Natural killer cell (primary cell): Measurements from ENCODE around the gene KIF3C. TPM values are rescaled to one million over a fixed set of nuclear protein-coding genes. Genes with fewer than 3 reads are reported as not detected.
A peak's percentile ranks its signal among the peaks of the same experiment; 100 is the strongest.

Experiments used
- ATAC-seq, 3 donors: fragments of 150-1000 bp in 2 of 3; fragments of 200-7000 bp in 1 of 3; cut with Tn5 transposase; 1 replicate in 1 of 3; 2 replicates in 2 of 3; pipeline ENCODE4 v1.10.0; 2021; ENCODE audit warnings: mild to moderate bottlenecking in 2 of 3, moderate library complexity in 2 of 3
- DNase-seq, 2 donors: peaks; one replicate each; pipeline versions ENCODE4 v3.0.0 to v3.0.0-alpha.2; 2013 to 2021; ENCODE audit warnings: mixed read lengths in 1 of 2
- H3K27ac ChIP-seq: one replicate; pipeline ENCODE4 v1.5.1; 2013; ENCODE audit warnings: mild to moderate bottlenecking, low read length
- H3K27me3 ChIP-seq: one replicate; pipeline ENCODE4 v1.6.1; 2013; ENCODE audit warnings: low read length; ENCODE audit not compliant: control insufficient read depth, insufficient read depth
- H3K36me3 ChIP-seq: one replicate; pipeline ENCODE4 v1.6.1; 2013; ENCODE audit warnings: low read length; ENCODE audit not compliant: control insufficient read depth, insufficient read depth
- H3K4me1 ChIP-seq: one replicate; pipeline ENCODE4 v1.6.1; 2013; ENCODE audit warnings: low read length; ENCODE audit not compliant: control insufficient read depth, insufficient read depth
- H3K4me3 ChIP-seq: one replicate; pipeline ENCODE4 v1.5.1; 2013; ENCODE audit warnings: low read length
- H3K9me3 ChIP-seq: one replicate; pipeline ENCODE4 v1.6.1; 2013; ENCODE audit warnings: low read length; ENCODE audit not compliant: control insufficient read depth, insufficient read depth
- H3K27ac Mint-ChIP-seq, 2 donors: one replicate each; pipeline ENCODE4 v1.8.0; 2022; ENCODE audit warnings: mild to moderate bottlenecking in 2 of 2, mixed read lengths in 2 of 2, moderate library complexity in 1 of 2
- H3K27me3 Mint-ChIP-seq, 2 donors: one replicate each; pipeline ENCODE4 v1.8.0; 2022; ENCODE audit warnings: low read depth in 2 of 2, mixed read lengths in 2 of 2
- H3K36me3 Mint-ChIP-seq: one replicate; pipeline ENCODE4 v1.8.0; 2022; ENCODE audit warnings: mixed read lengths
- H3K4me1 Mint-ChIP-seq, 2 donors: one replicate each; pipeline ENCODE4 v1.8.0; 2022; ENCODE audit warnings: mixed read lengths in 2 of 2
- H3K4me3 Mint-ChIP-seq: one replicate; pipeline ENCODE4 v1.8.0; 2022; ENCODE audit warnings: mild to moderate bottlenecking, moderate library complexity, mixed read lengths
- H3K9me3 Mint-ChIP-seq, 2 donors: one replicate each; pipeline ENCODE4 v1.8.0; 2022; ENCODE audit warnings: mixed read lengths in 2 of 2
- WGBS: methylation state at CpG from one replicate; pipeline ENCODE4 v1.1.7; 2013; ENCODE audit warnings: missing lambda C conversion rate; ENCODE audit not compliant: insufficient coverage; 5-methylcytosine and 5-hydroxymethylcytosine counted together
- intact Hi-C: fragments of 100-400 bp; cut with micrococcal nuclease; formaldehyde crosslinking; loops from one replicate; pipeline ENCODE4 v1.14.2; 2022
- total RNA-seq, 4 donors: library from RNA; stranded (reverse); fragments of 120-200 nt in 1 of 4; gene quantifications; one replicate each; pipeline versions ENCODE4 v1.2.3 to v1.2.4, GENCODE V29; 2013 to 2022
- TF ChIP-seq, protein P1 (sequence below): fragments of 200-600 bp; IDR thresholded peaks from one replicate; pipeline ENCODE4 v1.8.0; 2022; ENCODE audit warnings: antibody characterized with exemption

KIF3C gene
- total RNA-seq, 3 donors from 2014 or later (not counting 1 experiment from before 2014, with no cell fraction given): 4.4 to 6.8 (median 5.1) TPM

- H3K4me3 ChIP-seq: no peak overlapping the region
- H3K27ac Mint-ChIP-seq: peak overlapping the region in 1 of 2 donors; percentile 27
- DNase-seq (no peak), ATAC-seq (no peak)
- no peaks in the 10 kb centered on the region for H3K27me3 Mint-ChIP-seq
- H3K9me3 Mint-ChIP-seq: no peaks in the 10 kb centered on the region
- H3K27me3 ChIP-seq: no peaks in the 10 kb centered on the region
- TF ChIP-seq, protein P1, sequence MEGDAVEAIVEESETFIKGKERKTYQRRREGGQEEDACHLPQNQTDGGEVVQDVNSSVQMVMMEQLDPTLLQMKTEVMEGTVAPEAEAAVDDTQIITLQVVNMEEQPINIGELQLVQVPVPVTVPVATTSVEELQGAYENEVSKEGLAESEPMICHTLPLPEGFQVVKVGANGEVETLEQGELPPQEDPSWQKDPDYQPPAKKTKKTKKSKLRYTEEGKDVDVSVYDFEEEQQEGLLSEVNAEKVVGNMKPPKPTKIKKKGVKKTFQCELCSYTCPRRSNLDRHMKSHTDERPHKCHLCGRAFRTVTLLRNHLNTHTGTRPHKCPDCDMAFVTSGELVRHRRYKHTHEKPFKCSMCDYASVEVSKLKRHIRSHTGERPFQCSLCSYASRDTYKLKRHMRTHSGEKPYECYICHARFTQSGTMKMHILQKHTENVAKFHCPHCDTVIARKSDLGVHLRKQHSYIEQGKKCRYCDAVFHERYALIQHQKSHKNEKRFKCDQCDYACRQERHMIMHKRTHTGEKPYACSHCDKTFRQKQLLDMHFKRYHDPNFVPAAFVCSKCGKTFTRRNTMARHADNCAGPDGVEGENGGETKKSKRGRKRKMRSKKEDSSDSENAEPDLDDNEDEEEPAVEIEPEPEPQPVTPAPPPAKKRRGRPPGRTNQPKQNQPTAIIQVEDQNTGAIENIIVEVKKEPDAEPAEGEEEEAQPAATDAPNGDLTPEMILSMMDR: no peak
- H3K4me1 Mint-ChIP-seq: peaks cover 10 to 23% of the 10 kb centered on the region in 2 donors
- no peaks in the 10 kb centered on the region for H3K36me3 Mint-ChIP-seq
- no peaks in the 10 kb centered on the region for H3K9me3 ChIP-seq
- intact Hi-C loops: no loop called here
- H3K4me1 ChIP-seq: peaks cover 10% of the 10 kb centered on the region
- no peak overlapping the region for H3K27ac ChIP-seq
- H3K4me3 Mint-ChIP-seq: no peak overlapping the region
- WGBS: 84% methylated on average over 5 of the region's 6 CpGs
- no peaks in the 10 kb centered on the region for H3K36me3 ChIP-seq
Measured at GRCh38 chr2:25976983-25977741, 5.1 kb downstream of the KIF3C start.

DNA sequence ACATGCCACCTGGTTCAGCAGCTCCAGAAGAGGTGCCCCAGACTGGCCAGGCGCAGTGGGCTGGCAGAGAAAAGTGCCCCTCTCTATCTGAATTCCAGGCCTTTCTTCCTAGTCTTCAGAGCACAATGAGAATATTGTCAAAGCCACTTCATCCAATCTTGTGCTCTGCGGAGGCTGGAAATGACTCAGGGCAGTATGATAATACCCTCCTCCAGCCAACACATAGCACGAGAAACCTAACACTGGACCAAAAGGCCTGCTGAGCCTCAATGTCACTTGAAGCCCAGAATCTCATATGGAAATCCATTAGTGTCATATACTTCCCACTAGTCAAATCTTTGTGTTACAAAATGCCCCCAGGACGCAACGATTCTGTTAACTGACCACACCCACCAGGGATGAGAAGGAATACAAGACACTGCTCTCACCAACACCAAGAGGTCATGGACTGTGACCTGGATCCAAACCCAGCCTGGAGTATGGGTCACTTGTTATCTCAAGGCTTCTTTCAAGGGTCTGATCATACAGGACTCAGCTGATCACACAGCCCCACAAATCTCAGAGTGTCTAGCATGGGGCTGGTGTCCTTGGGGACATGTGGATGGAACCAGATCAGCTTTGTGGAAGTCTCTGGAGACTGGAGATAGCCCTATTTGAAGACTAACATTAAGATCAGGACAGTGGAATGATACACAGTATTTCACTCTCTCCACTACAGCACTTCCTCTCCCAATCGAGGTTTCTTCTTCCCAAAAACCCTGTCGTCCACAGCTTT, 10.1 kb downstream of the KIF3C start:
- Histone ChIP-seq H3K9me3 (no peaks in the 10 kb centered on the region), H3K27ac (no peak overlapping the region), H3K36me3 (no peaks in the 10 kb centered on the region), H3K4me1 (no peaks in the 10 kb centered on the region), H3K4me3 (no peak overlapping the region), H3K27me3 (no peaks in the 10 kb centered on the region)
- Mint-ChIP-seq H3K4me1 (peaks cover 0 to 5% of the 10 kb centered on the region in 2 donors), H3K9me3 (no peaks in the 10 kb centered on the region), H3K27ac (no peak overlapping the region), H3K4me3 (no peak overlapping the region), H3K36me3 (no peaks in the 10 kb centered on the region), H3K27me3 (no peaks in the 10 kb centered on the region)
- DNase-seq (no peak), ATAC-seq (no peak)
- WGBS: 80% methylated on average over 7 of the region's 7 CpGs
- TF ChIP-seq, protein P1: no peak
- intact Hi-C loops: no loop called here

DNA sequence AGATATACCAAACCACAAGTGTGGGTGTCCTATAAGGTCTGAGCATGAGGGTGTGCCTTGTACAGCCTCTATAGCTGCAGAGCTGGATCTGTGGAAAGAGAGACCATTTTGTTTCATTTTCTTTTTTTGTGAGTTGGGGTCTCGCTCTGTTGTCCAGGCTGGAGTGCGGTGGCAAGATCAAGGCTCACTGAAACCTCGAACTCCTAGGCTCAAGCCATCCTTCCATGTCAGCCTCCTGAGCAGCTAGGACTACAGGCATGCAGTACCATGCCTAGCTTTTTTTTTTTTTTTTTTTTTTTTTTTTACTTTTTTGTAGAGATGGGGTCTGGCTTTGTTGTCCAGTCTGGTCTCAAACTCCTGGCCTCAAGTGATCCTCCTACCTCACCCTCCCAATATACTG, 10.7 kb downstream of the KIF3C start:
- intact Hi-C loops: no loop called here
- no peak overlapping the region for H3K4me3 ChIP-seq
- Mint-ChIP-seq H3K9me3 (no peaks in the 10 kb centered on the region), H3K27ac (no peak overlapping the region), H3K4me3 (no peak overlapping the region), H3K36me3 (no peaks in the 10 kb centered on the region), H3K4me1 (no peaks in the 10 kb centered on the region), H3K27me3 (no peaks in the 10 kb centered on the region)
- TF ChIP-seq, protein P1: no peak
- 100% methylated on average over 3 of the region's 3 CpGs for WGBS
- no peaks in the 10 kb centered on the region for H3K4me1 ChIP-seq
- DNase-seq (no peak), ATAC-seq (no peak)
- no peaks in the 10 kb centered on the region for H3K9me3 ChIP-seq
- H3K36me3 ChIP-seq: no peaks in the 10 kb centered on the region
- H3K27ac ChIP-seq: no peak overlapping the region
- no peaks in the 10 kb centered on the region for H3K27me3 ChIP-seq
